ENCODE results near the gene KLK14.

DNA sequence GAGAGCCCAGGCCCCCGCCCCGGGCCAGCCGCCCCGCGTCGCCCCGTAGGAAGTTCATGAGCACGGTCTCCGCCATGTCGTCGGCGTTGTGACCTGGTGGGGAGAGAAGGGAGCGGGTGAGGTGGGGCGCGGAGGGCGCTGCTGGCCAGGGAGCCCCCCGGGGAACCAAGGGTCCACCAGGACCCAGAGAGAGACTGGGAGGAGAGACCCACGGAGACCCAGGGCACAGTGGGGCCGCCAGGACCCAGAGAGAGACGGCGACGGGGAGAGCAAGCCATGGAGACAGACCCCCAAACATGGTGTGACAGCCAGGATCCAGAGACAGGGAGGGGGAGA, 16.3 kb upstream of the KLK14 start:
- TF ChIP-seq POLR2A (IDR thresholded peaks at IDR 0.05; ENCODE audit: low read length): no peak
- no peak for TF ChIP-seq GATA1 (IDR thresholded peaks at IDR 0.05; ENCODE audit: low read depth, low read length)
